Ishikawa (cell line): ENCODE results near the gene EYS.

Source experiments
- CEBPB ChIP-seq: IDR thresholded peaks from 2 replicates; pipeline ENCODE4 v1.6.1; 2012
- CREB1 ChIP-seq: IDR thresholded peaks from 2 replicates; pipeline ENCODE4 v1.6.1; 2012; ENCODE audit warnings: low read depth
- EGR1 ChIP-seq: IDR thresholded peaks from 2 replicates; pipeline ENCODE4 v1.6.1; 2012
- EP300 ChIP-seq: IDR thresholded peaks from 2 replicates; pipeline ENCODE4 v1.6.1; 2012; ENCODE audit warnings: borderline replicate concordance
- FOXM1 ChIP-seq: IDR thresholded peaks from 2 replicates; pipeline ENCODE4 v1.6.1; 2012; ENCODE audit warnings: low read depth, borderline replicate concordance
- MAX ChIP-seq: IDR thresholded peaks from 2 replicates; pipeline ENCODE4 v1.6.1; 2012
- NFIC ChIP-seq: IDR thresholded peaks from 2 replicates; pipeline ENCODE4 v1.6.1; 2012
- RAD21 ChIP-seq: IDR thresholded peaks from 2 replicates; pipeline ENCODE4 v1.6.1; 2012; ENCODE audit warnings: low read depth
- REST ChIP-seq: IDR thresholded peaks from 2 replicates; pipeline ENCODE4 v1.6.1; 2012; ENCODE audit warnings: low read depth, mild to moderate bottlenecking
- TAF1 ChIP-seq: IDR thresholded peaks from 2 replicates; pipeline ENCODE4 v1.6.1; 2012; ENCODE audit warnings: low read depth, mild to moderate bottlenecking
- TCF12 ChIP-seq: IDR thresholded peaks from 2 replicates; pipeline ENCODE4 v1.6.1; 2012; ENCODE audit warnings: low read depth
- TEAD4 ChIP-seq: IDR thresholded peaks from 2 replicates; pipeline ENCODE4 v1.6.1; 2012
- USF1 ChIP-seq: IDR thresholded peaks from 2 replicates; pipeline ENCODE4 v1.6.1; 2012
- YY1 ChIP-seq: IDR thresholded peaks from 2 replicates; pipeline ENCODE4 v1.6.1; 2012; ENCODE audit warnings: low read depth
- ZBTB7A ChIP-seq: IDR thresholded peaks from 2 replicates; pipeline ENCODE4 v1.6.1; 2012; ENCODE audit warnings: low read depth

The EYS gene

GRCh38 chr6:64233746-64234145, 1473.3 kb downstream of the EYS start:
- TF ChIP-seq RAD21 (no peak), CREB1 (no peak), ZBTB7A (no peak), FOXM1 (no peak), EP300 (no peak), NFIC (no peak), YY1 (no peak), TCF12 (no peak), EGR1 (no peak), USF1 (no peak), TEAD4 (no peak), TAF1 (no peak), MAX (no peak), REST (no peak), CEBPB (no peak)

GRCh38 chr6:64231928-64232327, 1475.1 kb downstream of the EYS start:
- no peak for TF ChIP-seq CREB1
- TF ChIP-seq TEAD4 = no peak
- no peak for TF ChIP-seq YY1
- no peak for TF ChIP-seq REST
- no peak for TF ChIP-seq RAD21
- TF ChIP-seq NFIC = no peak
- TF ChIP-seq USF1 = no peak

- TF ChIP-seq CREB1 = no peak
- no peak for TF ChIP-seq REST
- TF ChIP-seq CEBPB = no peak
These were observed 1476.5 kb downstream of the EYS start for GRCh38 chr6:64230530-64230929.

- no peak for TF ChIP-seq USF1
- TF ChIP-seq CREB1 = no peak
- TF ChIP-seq ZBTB7A = no peak
- TF ChIP-seq EP300 = no peak
- TF ChIP-seq TEAD4 = no peak
- no peak for TF ChIP-seq EGR1
- no peak for TF ChIP-seq REST
- TF ChIP-seq RAD21 = no peak
- TF ChIP-seq FOXM1 = no peak
- TF ChIP-seq YY1 = no peak
- no peak for TF ChIP-seq MAX
- TF ChIP-seq TCF12 = no peak
- no peak for TF ChIP-seq NFIC
- TF ChIP-seq CEBPB = no peak
- no peak for TF ChIP-seq TAF1
These were observed 1479.2 kb downstream of the EYS start for GRCh38 chr6:64227863-64228262.
